Endothelial cell (in vitro differentiated cells): Measurements from ENCODE around the gene NRXN3. TPM values are rescaled to one million over a fixed set of nuclear protein-coding genes. Genes with fewer than 3 reads are reported as not detected.

Experiments
- DNase-seq: peaks from one replicate; pipeline ENCODE4 v3.0.0; 2021; ENCODE audit warnings: low spot score
- H3K27ac Mint-ChIP-seq: one replicate; pipeline ENCODE4 v1.8.0; 2021; ENCODE audit warnings: mixed read lengths, inconsistent platforms; ENCODE audit not compliant: unreplicated experiment
- H3K27me3 Mint-ChIP-seq: one replicate; pipeline ENCODE4 v1.8.0; 2021; ENCODE audit warnings: mild to moderate bottlenecking, moderate library complexity, mixed read lengths, inconsistent platforms; ENCODE audit not compliant: unreplicated experiment
- H3K36me3 Mint-ChIP-seq: one replicate; pipeline ENCODE4 v1.8.0; 2021; ENCODE audit warnings: mild to moderate bottlenecking, low read depth, mixed read lengths, inconsistent platforms; ENCODE audit not compliant: unreplicated experiment
- H3K4me1 Mint-ChIP-seq: one replicate; pipeline ENCODE4 v1.8.0; 2021; ENCODE audit warnings: mild to moderate bottlenecking, mixed read lengths, inconsistent platforms; ENCODE audit not compliant: unreplicated experiment
- H3K4me3 Mint-ChIP-seq: one replicate; pipeline ENCODE4 v1.8.0; 2021; ENCODE audit warnings: mild to moderate bottlenecking, mixed read lengths, inconsistent platforms; ENCODE audit not compliant: unreplicated experiment
- H3K9me3 Mint-ChIP-seq: one replicate; pipeline ENCODE4 v1.8.0; 2021; ENCODE audit warnings: mixed read lengths, inconsistent platforms; ENCODE audit not compliant: unreplicated experiment
- total RNA-seq: library from RNA; stranded (reverse); fragmentation: NEBNext Ultra II Directional; extraction: Animal tissue kit (Norgen Biotek cat#: 25700); gene quantifications from one replicate; pipeline ENCODE4 v1.2.1, GENCODE V29; 2021; ENCODE audit not compliant: unreplicated experiment
- TF ChIP-seq, protein P1 (sequence below): fragments of 200-600 bp; sonication (generic); IDR thresholded peaks from one replicate; pipeline ENCODE4 v1.5.0; 2021; ENCODE audit warnings: antibody characterized with exemption; ENCODE audit not compliant: unreplicated experiment

Gene NRXN3
- total RNA-seq, 1 donor from 2014 or later, result 2.3 TPM

DNA sequence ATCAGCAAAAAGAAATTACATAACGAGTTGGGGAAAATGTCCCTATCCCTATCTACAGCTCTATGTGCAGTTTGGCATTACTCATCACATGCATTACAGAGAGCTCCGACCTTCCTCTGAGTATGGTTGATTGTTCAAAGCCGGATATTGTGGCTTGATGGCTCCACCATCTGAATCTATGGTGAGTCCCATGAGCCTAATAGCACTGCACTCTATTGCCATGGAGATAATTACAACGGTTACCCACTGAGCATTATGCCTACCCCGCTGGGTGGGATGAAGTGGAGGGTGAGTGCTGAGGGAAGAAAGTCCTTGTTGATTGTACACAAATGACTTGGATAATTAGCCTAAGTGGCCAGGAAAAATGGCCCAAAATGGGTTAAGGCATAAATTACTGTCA is 800.5 kb downstream of the NRXN3 start:
- Mint-ChIP-seq H3K9me3 (no peaks in the 10 kb centered on the region), H3K27me3 (no peaks in the 10 kb centered on the region), H3K4me1 (no peaks in the 10 kb centered on the region), H3K4me3 (no peak overlapping the region), H3K27ac (no peak overlapping the region), H3K36me3 (no peaks in the 10 kb centered on the region)
- DNase-seq, result no peak
- TF ChIP-seq, protein P1, sequence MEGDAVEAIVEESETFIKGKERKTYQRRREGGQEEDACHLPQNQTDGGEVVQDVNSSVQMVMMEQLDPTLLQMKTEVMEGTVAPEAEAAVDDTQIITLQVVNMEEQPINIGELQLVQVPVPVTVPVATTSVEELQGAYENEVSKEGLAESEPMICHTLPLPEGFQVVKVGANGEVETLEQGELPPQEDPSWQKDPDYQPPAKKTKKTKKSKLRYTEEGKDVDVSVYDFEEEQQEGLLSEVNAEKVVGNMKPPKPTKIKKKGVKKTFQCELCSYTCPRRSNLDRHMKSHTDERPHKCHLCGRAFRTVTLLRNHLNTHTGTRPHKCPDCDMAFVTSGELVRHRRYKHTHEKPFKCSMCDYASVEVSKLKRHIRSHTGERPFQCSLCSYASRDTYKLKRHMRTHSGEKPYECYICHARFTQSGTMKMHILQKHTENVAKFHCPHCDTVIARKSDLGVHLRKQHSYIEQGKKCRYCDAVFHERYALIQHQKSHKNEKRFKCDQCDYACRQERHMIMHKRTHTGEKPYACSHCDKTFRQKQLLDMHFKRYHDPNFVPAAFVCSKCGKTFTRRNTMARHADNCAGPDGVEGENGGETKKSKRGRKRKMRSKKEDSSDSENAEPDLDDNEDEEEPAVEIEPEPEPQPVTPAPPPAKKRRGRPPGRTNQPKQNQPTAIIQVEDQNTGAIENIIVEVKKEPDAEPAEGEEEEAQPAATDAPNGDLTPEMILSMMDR, result no peak

DNA sequence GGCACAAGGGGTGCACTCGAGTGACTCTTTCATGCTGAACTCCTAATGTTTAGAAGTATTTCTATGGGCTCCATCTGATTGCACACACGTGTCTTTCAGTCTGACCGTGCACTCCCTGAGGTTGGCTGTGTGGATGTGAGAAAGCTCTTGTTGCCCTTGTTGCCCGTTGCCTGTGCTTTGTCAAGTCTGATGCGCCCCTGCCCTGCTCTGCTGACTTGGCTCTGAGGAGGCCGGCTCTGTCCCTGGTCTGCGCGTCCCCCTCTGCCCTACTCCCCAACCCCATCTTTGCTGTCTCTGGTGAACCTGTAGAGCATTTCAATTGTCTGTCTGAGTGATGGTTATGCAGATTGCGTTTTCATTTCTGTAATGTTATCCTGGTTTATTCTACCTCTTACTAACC is 802.3 kb downstream of the NRXN3 start:
- Mint-ChIP-seq H3K4me1 (no peaks in the 10 kb centered on the region), H3K27ac (no peak overlapping the region), H3K27me3 (no peaks in the 10 kb centered on the region), H3K36me3 (no peaks in the 10 kb centered on the region), H3K9me3 (no peaks in the 10 kb centered on the region), H3K4me3 (no peak overlapping the region)
- TF ChIP-seq, protein P1, result no peak
- no peak for DNase-seq

DNA sequence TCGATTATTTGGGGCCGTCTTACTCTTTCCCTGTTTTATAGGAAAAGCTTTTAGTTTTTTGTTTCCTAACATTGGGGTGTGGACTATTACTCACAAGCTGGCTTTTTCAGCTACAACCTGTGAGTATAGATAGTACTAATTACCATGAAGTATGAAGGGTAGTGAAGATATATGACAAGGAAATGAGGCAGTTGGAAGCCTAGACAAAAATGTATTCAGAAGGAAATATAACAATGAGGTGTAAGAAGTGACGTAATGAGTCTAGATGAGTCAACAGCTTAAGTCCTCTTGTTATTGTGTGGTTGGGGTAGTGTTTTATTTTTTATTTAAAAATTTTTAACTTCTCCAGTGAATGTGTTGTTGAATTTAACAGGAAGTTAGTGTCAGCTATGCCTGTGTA is 804.5 kb downstream of the NRXN3 start:
- no peak overlapping the region for H3K4me3 Mint-ChIP-seq
- H3K36me3 Mint-ChIP-seq, result no peaks in the 10 kb centered on the region
- no peak overlapping the region for H3K27ac Mint-ChIP-seq
- no peaks in the 10 kb centered on the region for H3K4me1 Mint-ChIP-seq
- no peak for DNase-seq
- TF ChIP-seq, protein P1, result no peak
- no peaks in the 10 kb centered on the region for H3K27me3 Mint-ChIP-seq
- no peaks in the 10 kb centered on the region for H3K9me3 Mint-ChIP-seq

DNA sequence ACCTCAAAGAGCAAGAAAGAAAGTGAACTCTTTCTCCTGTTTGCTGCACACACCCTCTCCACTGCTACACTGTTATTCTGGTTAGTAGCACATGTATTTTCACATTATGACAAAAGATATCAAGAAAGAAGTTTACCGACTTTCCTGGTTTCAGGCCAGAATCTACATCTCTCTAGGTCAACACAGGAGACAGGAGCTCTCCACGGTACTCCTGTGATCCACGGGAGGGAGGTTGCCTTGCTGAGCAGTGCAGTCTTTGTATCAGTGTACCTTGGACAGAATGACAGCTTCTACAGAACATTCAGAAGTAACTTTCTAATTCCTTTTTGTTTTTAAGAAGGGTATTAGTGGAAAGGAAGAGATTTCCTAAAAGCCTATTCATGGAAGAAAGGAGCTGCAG is 805.6 kb downstream of the NRXN3 start:
- Mint-ChIP-seq H3K4me1 (no peaks in the 10 kb centered on the region), H3K9me3 (no peaks in the 10 kb centered on the region), H3K27me3 (no peaks in the 10 kb centered on the region), H3K27ac (no peak overlapping the region), H3K4me3 (no peak overlapping the region), H3K36me3 (no peaks in the 10 kb centered on the region)
- DNase-seq, result no peak
- TF ChIP-seq, protein P1, result no peak

DNA sequence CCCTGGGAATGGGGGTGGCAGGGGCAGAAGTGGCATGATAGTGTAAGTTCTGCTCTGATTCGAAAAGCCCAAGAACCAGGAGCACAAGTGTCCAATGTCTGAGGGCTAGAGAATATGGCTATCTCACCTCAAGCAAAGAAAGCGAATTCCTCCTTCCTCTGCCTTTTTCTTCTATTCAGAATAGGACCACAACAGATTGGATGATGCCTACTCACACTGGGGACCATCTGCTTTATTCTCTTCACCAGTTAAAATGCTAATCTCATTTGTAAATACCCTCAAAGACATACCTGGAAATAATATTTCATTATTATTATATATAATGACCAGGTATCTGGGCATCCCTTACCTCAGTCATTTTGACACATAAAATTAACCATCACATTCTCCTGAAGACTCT is 808.7 kb downstream of the NRXN3 start:
- H3K4me1 Mint-ChIP-seq, result no peaks in the 10 kb centered on the region
- no peaks in the 10 kb centered on the region for H3K9me3 Mint-ChIP-seq
- TF ChIP-seq, protein P1, result no peak
- DNase-seq, result no peak
- H3K27ac Mint-ChIP-seq, result no peak overlapping the region
- H3K27me3 Mint-ChIP-seq, result no peaks in the 10 kb centered on the region
- no peaks in the 10 kb centered on the region for H3K36me3 Mint-ChIP-seq
- H3K4me3 Mint-ChIP-seq, result no peak overlapping the region
